HG02840 (cell line): ENCODE measurements around the gene HS3ST3B1.

ENCODE experiments used
- ATAC-seq: cut with Tn5 transposase; IDR thresholded peaks from one replicate; pipeline ENCODE4 v1.9.1; 2021; ENCODE audit warnings: mild to moderate bottlenecking, moderate library complexity, moderate number of reproducible peaks; ENCODE audit not compliant: unreplicated experiment, low FRiP score

Gene HS3ST3B1

DNA sequence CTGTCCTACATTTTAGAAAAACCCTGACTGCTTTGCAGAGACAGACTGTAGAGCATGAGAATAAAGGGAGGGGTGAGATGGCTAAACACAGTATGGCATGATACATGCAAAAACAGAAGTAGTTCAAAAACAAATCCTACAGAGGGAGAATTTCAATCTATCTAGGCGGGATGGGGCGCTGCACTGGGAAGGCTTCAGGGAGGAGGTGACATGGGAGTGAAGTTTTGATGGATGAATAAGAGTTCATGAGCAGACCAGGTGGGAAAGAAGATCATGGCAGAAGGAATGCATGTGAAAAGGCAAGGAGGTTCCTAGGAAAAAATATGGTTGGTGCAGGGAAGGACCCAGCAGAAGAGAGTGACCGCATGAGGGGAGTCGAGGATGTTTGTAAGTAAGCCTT lies 19.2 kb downstream of the HS3ST3B1 start:
- no peak for ATAC-seq

DNA sequence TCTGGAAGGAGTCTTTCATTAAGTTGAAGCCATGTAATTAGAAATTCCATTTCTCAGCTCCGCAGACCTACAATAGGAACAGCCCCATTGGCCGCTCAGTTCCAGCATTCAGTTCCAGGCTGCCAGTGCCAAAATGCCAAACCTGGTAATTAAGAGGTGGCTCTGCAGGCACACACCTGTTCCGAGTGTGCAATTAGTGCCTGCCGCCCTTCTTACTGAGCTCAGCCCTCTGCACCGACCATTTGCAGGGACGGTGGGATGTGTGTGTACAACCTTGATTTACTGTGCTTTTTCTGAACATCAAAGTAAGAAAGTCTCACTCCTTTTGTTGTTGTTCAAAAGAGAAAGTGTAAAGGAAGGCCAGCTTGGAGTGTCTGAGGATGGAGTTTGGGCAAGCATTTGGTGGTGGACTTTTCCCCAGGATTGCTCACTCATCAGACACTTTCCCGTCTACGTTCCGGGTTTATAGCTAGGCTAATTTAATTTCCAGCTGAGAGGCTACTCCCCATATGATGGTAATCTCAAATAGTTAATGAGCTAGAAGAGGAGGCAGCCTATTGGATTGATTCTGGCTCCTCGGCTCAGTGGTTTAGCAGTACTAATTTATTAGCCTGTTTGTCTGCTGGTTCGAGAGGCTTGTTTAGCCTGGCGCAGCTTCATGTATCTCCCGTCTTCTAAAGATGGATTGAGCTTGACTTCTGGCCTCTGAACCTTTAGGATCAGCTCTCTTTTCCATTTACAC lies 20.0 kb downstream of the HS3ST3B1 start:
- ATAC-seq, result no peak

DNA sequence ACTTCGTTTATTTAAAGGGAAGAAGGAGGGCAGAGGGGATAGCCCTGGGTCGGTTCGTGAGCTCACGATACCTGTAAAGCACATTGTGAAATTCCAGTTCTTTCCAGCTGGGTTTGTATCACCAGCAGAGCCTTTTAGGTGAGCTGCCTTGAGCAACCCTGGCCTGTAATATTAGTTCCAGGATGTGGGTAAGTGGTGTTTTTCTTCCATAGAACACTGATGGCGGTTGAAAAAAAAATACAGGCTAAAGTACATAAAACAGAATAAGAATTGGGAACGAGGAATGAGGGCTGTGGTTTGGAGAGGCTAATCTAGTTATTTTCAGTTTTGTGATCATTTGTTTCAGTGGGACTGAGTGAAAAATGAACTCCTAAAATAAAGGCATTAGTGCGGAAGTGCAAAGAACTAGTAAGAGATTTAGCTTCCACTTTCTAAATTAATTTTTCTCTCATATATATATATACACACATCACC lies 20.6 kb downstream of the HS3ST3B1 start:
- no peak for ATAC-seq

DNA sequence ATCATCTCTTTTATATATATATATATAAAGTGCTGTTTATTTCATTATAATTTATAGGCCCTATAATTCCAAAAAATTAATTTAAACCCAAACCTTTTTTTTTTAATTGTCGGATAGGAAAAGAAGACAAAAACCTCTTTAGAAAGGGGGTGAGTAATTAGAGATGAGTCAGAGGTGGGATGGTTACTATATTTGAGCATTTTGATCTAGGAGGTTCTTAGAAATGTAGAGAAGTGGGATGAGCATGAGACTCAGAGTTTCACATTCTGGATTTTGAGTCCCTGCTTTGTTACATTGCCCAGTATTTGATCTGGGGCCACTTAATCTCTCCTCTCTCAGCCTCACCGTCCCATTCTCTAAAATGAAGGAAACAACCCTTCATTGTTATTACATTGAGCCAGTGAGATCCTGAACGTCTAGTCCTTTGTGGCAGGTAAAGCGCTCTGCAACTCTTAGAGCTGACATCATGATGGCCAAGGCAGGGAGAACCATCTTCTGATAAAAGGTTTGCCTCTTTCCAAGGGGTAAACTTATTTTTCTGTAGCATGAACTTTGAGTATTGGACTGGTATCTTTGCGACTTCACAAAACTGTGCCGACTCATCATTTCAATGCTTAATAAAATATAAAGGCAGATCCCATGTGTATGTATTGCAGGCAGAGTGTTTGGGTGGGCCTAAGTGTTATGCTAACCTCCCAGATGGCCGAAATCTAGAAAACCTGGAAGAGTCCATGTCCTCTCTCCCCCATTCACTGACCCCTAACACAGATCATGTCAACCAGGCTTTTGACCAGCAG lies 21.3 kb downstream of the HS3ST3B1 start:
- ATAC-seq, result no peak

DNA sequence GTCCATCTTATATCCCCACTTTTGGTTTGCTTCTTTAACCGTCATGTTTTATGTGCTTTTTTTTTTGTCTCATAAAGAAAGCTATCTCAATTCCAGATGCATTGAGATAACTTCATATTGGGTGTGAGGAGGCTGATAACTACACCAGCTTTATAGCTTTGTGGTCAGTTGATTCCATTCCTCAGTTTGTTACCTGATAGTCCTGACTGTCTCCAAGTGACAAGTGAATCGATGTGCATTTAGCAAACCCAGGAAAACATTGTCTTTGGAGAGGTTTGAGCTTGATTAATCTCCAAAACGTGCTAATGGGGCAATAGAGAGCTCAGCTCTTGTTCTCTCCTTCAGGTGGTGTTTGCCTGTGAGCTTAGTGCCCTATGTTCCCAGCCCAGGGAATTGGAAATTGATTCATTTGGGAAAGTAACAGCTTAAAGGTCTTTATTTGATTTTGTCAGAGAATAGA lies 22.7 kb downstream of the HS3ST3B1 start:
- ATAC-seq, result no peak

DNA sequence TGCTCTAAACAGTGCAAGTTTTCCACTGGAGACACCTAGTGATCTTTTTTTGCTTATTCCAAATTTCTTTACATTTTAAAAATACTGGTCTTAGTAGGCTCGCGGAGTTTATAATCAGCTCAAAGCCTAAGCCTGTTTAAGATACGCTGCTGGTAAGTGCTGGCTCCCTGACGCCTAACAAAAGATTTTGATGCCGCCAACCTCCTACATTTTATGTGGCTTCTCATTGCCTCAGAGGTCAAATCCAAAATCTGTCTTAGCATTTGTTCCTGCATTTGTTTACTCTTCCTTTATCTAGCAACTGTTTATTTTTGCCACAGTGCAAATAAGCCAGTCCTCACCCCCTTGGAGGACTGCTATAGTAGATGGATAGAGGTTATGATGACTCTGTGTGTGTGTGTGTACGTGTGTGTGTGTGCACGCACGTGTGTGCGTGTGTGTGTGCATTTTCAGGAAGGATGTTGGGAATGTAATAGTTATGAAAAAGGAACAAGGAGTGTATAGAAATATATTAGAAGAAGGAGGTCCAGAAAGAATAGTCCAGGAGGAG lies 24.8 kb downstream of the HS3ST3B1 start:
- no peak for ATAC-seq

DNA sequence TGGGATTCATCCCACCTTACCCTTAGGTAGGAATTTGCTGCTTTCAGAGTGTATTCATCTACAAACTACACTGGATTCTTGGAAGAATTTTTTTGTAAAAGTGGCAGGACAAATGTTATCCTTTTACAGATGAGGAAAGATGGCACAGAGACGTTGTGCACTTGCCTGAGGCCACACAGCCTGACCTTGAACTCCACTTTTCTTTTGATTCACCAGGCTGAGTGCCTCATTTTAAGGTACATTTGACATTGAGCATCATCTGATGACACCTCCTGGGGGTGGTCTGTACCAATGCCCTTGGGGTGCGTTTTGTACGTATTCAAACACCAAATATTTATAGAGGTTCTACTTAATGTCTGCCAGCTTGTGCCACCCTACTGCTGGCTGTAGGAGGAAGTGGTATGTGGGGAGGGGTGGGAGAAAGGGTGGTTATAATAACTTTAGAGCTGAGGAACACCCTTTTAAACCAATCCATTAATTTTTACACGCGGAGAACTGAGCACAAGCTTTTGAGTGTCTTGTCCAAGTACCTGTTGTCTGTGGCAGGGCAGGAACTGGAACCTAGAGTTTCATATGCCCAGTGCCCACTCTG lies 29.1 kb downstream of the HS3ST3B1 start:
- no peak for ATAC-seq

DNA sequence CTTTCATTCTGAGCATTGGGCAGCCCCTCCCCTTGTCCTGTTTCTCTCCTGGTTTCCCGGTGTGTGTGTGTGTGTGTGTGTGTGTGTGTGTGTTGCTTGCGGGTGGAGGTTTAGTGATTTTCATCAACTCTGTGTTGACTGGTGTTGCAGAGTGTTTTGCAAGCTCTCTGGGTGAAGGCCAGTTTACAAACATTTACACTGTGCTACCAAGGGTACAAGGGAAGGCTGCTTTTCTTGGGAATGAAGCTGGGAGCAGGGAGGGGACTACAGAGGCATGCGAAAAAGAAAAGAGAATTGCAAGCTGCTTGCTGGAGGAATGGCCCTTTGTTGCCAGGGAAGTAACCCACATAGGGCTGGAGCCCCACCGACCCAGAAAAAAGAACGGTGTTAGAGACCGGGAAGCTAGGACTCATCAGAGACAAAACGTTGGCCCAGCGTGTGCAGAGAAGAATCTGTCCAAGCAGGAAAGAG lies 29.6 kb downstream of the HS3ST3B1 start:
- ATAC-seq, result no peak

DNA sequence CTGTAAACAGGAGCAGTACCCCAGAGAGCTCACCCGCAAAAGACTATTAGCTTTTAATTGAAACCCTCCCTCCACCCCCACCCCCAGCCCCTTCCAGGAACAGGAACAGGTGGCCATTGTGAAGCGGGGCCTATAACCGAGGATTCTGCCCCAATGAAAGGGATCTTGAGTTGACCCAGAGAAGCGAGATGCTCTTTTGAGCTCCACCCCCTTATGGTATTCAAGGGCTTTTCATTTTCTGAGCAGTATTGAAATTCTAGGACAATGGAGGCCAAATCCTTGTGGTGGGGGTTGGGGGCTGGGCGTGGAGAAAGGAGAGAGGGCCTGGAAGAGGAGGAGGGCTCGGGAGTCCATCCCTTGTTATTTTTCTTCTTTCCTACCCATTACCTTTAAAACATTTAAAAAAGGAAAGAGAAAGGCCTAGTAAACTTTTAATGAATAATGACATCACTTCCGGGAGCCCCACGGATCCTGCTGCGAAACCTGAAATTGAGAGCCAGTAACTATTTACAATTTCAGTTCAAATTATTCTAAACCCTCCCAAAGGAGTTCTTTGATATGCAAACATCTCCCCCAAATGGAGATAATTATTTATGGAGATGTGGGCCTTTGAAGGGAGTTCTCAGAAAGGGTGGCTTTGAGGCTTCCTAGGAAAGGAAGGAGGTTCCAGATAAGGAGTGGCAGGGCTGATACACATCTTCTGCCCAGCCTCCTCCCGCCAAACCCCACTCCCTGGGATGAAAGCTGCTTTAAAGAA lies 30.5 kb downstream of the HS3ST3B1 start:
- no peak for ATAC-seq

DNA sequence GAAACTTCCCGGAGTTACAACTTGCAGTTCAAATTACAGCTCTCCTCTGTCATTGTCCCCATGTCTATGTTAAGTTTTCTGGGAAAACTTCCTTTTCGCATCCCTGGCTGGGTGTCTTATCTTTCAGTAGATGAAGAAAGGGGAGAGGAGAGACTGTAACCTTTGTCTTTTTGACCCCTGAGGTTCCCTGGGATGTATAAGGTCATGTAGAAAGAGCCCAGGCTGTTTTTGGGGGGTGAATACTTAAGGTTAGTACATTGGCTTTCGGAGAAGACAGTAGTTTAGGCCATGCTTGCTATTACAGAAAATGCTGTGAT lies 31.1 kb downstream of the HS3ST3B1 start:
- ATAC-seq, result no peak

DNA sequence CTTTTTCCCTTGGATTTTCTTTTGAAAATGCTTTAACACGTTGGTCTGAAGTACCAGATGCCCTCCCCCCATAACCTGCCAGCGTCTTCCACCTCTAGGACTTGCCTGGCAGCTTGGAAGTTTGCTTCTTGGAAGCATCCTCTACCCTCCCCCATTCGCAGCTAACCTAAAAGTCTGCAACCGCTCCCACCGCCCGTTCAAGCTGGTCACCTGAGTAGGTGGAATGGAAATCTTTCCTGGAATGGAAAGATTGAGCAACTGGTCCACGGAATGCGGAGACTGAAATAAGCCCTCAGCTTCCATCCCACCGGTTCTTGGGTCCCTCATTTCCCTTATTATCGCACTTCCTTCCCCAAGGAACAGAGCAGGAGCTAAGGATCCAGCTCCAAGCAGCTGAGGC lies 31.4 kb downstream of the HS3ST3B1 start:
- no peak for ATAC-seq

DNA sequence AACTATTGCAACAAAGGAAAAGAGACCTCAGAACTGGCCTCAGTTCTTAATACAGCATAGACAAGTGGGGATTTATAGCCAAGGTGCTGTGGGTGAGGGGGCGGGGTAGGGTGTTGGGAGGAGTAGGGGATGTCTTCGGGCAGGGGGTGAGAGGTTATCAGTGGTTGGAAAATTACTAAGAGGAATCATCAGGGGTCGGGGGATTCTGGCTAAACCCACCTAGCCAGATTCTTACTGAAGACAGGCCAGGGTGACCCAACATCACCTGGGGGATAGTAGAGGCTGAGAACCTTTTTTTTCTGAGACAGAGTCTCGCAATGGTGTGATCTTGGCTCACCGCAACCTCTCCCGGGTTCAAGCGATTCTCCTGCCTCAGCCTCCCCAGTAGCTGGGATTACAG lies 32.6 kb downstream of the HS3ST3B1 start:
- ATAC-seq, result no peak

DNA sequence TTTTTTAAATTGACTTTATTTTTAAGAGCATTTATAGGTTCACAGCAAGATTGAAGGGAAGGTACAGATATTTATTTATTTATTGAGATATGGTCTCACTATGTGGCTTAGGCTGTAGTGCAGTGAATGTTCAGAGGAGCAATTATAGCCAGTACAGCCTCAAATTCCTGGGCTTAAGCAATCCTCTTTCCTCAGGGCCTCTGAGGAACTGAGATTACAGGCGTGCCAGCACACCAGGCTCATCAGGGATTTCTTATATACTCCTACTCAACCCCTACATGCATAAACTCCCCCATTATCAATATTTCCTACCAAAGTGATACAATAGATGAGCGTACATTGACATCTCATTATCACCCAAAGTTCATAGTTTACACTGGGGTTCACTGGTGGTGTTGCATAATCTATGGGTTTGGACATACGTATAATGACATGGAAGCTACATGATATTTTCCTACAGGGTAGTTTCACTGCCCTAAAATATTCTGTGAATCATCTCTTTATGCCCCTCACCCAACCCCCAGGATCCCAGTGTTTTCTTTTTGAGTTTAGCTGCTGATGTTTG lies 33.5 kb downstream of the HS3ST3B1 start:
- ATAC-seq, result no peak

DNA sequence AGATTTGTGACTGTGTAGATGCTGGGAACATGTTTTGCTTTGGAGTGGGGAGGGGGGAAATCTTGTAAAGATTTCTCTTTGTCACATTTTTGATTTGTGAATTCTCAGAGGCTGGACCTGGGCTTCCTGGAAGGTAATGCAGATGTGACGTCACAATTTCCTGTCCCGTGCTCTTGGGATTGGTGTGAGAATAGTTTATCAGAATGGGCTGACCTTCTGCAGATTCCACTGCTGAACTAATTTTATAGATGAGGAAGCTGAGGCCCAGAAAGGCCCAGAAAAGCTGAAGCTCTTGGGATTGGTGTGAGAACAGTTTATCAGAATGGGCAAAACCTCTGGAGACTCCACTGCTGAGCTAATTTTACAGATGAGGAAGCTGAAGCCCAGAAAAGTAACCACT lies 34.0 kb downstream of the HS3ST3B1 start:
- no peak for ATAC-seq

DNA sequence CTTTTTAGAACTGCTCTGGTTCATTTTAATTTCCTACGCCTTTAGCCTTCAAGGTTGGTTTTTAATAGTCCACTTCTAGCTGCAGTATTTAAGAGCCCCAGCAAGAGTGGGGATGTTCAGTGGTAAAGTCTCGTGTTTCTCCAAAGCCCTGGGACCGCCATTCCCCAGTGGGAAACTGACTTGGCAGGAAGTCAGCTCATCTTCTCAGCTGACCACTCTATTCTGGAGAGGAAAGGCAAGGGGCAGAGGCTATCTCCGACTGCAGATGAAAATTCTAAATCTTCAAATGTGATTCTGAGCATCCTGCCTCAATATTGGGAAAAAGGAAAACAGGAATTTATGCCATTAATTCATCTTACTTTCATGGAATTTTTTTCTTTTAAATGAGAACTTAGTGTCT lies 35.5 kb downstream of the HS3ST3B1 start:
- ATAC-seq, result no peak

DNA sequence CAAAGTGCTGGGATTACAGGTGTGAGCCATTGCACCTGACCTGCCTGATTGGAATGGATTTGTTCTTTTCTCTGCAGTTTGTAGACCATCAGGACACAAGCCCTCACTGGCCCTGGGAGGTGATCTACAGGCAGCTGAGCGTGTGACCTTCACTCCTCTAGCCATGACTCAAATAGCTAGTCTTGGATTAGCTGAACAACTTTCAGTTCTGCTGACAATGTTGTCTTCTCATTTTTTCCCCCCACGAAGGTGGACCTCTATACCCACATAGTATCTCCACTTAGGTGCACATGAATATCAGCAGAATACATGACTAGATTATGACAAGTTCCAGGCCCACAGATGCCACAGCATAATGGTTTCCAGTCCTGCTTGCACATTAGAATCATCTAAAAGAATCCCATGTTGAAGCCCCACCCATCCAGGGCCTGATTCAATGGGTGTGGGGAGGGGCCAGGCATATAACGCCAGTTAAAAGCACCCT lies 36.8 kb downstream of the HS3ST3B1 start:
- ATAC-seq, result peak; percentile 77

DNA sequence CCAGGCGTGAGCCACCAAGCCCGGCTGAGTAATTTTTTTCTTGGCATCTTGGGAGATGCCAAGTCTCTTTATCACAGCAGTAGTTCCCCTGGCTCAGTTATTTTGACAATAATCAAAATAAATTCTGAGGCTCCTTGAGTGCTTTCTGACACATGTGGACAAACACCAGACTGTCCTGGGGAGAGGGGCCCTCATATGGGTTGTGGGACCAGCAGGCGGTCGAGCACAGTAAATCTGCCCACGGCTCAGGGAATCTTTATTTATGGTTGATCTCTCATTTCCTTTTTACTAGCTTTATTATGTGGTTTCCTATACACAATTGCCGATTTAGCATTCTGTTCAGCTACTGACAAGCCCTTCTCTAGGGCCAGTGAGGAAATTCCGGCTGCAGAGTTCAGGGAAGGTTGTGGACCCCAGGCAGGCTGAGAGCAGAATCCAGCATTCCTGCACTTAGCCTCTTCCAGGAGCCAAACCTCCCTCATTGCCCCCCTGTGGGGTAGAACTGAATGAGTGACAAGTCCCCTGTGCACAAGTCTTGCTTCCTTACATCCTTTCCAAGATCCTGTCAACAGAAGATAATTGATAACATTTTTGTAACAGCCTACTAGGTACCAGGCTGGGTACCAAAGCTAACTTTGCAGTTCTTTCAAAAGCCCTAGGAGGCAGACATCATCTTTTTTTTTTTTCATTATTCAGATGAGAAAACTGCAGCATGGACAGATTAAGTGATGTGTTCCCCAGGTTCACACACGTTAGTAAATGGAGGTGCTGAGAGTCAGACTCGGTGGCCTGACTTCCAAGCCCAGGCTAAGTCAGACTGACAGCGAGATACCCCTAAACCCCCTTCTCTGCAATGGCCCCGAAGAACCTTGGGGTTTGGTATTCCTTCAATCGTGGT lies 40.2 kb downstream of the HS3ST3B1 start:
- ATAC-seq, result no peak

DNA sequence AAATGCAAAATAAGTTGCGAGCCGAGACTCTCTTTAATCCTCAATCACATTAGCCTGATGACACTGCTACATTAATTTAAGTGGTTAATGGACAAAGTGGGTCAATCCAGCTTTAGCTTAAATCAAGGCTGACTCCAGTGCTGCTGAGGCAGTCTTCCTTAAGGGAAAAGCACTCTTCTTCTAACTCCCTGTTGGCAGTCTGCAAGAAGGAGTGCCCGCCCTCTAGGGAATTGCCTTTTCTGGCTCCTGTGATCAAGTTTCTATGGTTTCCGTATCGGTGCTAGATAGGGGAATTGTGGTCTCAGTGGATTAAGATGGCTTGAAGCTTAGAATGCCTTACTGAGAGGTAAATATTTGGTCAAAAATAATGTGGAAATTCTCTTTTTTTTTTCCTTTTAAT lies 41.0 kb downstream of the HS3ST3B1 start:
- ATAC-seq, result no peak

DNA sequence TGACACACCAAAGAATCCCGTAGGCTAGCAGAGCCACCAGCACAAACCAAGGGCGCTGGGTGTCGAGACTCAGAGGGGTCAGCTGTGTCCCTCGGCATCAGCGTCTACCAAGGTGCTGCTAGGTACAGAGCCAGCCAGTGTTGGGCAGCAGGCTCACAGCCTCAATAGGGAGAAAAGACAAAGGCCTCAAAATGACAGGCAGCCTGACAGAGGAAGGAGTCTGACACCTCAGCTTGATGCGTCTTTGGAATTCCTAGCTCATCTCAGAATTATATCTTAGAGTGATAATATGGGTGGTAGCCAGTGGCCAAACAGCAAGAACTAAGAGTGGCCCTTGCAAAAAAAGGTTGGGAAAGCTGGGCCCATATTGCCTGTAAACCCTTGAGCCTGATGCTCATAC lies 45.9 kb downstream of the HS3ST3B1 start:
- ATAC-seq, result no peak
